Hematopoietic multipotent progenitor cell treated with erythropoietin and hydrocortisone succinate and interleukin-3 and kit ligand, for 15 days (in vitro differentiated cells): Measurements from ENCODE around the gene AFAP1L2.

ENCODE experiments used
- DNase-seq: peaks from one replicate; pipeline ENCODE4 v3.0.0-alpha.2; 2015; ENCODE audit warnings: low spot score

Gene AFAP1L2

GRCh38 chr10:114310346-114310745 lies 94.0 kb downstream of the AFAP1L2 start:
- DNase-seq: no peak

- DNase-seq: no peak
Observed at GRCh38 chr10:114309364-114309651, 95.0 kb downstream of the AFAP1L2 start.

- no peak for DNase-seq
Observed at GRCh38 chr10:114308531-114309363, 95.6 kb downstream of the AFAP1L2 start.

GRCh38 chr10:114307731-114308130 lies 96.6 kb downstream of the AFAP1L2 start:
- no peak for DNase-seq

GRCh38 chr10:114306116-114306973 lies 98.0 kb downstream of the AFAP1L2 start:
- DNase-seq: no peak

GRCh38 chr10:114305521-114305925 lies 98.8 kb downstream of the AFAP1L2 start:
- DNase-seq: no peak

- DNase-seq: no peak
Observed at GRCh38 chr10:114304571-114305421, 99.5 kb downstream of the AFAP1L2 start.

- peak; percentile 56 for DNase-seq
Observed at GRCh38 chr10:114304017-114304570, 100.2 kb downstream of the AFAP1L2 start.

- DNase-seq: no peak
Observed at GRCh38 chr10:114303556-114303955, 100.7 kb downstream of the AFAP1L2 start.

- no peak for DNase-seq
Observed at GRCh38 chr10:114301951-114302710, 102.2 kb downstream of the AFAP1L2 start.

GRCh38 chr10:114301177-114301576 lies 103.1 kb downstream of the AFAP1L2 start:
- no peak for DNase-seq

GRCh38 chr10:114300036-114300645 lies 104.2 kb downstream of the AFAP1L2 start:
- DNase-seq: no peak

- DNase-seq: no peak
Observed at GRCh38 chr10:114297136-114297705, 107.1 kb downstream of the AFAP1L2 start.

GRCh38 chr10:114295393-114295792 lies 108.9 kb downstream of the AFAP1L2 start:
- no peak for DNase-seq

- no peak for DNase-seq
Observed at GRCh38 chr10:114294549-114294948, 109.8 kb downstream of the AFAP1L2 start.

- DNase-seq: no peak
Observed at GRCh38 chr10:114293075-114293474, 111.2 kb downstream of the AFAP1L2 start.

GRCh38 chr10:114291516-114291915 lies 112.8 kb downstream of the AFAP1L2 start:
- no peak for DNase-seq

- no peak for DNase-seq
Observed at GRCh38 chr10:114291076-114291475, 113.2 kb downstream of the AFAP1L2 start.

GRCh38 chr10:114290038-114290437 lies 114.3 kb downstream of the AFAP1L2 start:
- DNase-seq: no peak

GRCh38 chr10:114289096-114289436 lies 115.2 kb downstream of the AFAP1L2 start:
- no peak for DNase-seq
